NCI-H524 treated with DMSO at 0.1 percent for 48 hours (cell line): ENCODE results near the gene ATP6V1E1.
"Not testable (repeated sequence)": the region's sequence is repeated elsewhere in the genome, so short reads cannot be mapped to it uniquely, and the experiment has no call there.

Source experiments
- DNase-seq: peaks from one replicate; lab custom pipeline; 2025; lab: John Stamatoyannopoulos, UW

ATP6V1E1 gene

GRCh38 chr22:17628406-17629172, at the start of gene ATP6V1E1:
Gene ATP6V1E1 (minus strand): TSS chr22:17628749. CDS start chr22:17628635, 114 bp downstream.
- DNase-seq: peak; percentile 78

GRCh38 chr22:17675584-17675983, 47.0 kb upstream of the ATP6V1E1 start:
- DNase-seq: no peak

GRCh38 chr22:17674152-17674551, 45.6 kb upstream of the ATP6V1E1 start:
- no peak for DNase-seq

- peak; percentile 20 for DNase-seq
Measured at GRCh38 chr22:17672417-17672991, 44.0 kb upstream of the ATP6V1E1 start.

GRCh38 chr22:17671521-17672092, 43.1 kb upstream of the ATP6V1E1 start:
- DNase-seq: not testable (repeated sequence)

- DNase-seq: no peak
Measured at GRCh38 chr22:17665854-17666253, 37.3 kb upstream of the ATP6V1E1 start.

GRCh38 chr22:17665248-17665647, 36.7 kb upstream of the ATP6V1E1 start:
- DNase-seq: no peak

GRCh38 chr22:17664414-17665055, 36.0 kb upstream of the ATP6V1E1 start:
- DNase-seq: no peak

GRCh38 chr22:17656870-17657395, 28.4 kb upstream of the ATP6V1E1 start:
- no peak for DNase-seq

GRCh38 chr22:17655289-17655688, 26.7 kb upstream of the ATP6V1E1 start:
- no peak for DNase-seq

- DNase-seq: no peak
Measured at GRCh38 chr22:17648569-17648968, 20.0 kb upstream of the ATP6V1E1 start.

- DNase-seq: no peak
Measured at GRCh38 chr22:17647991-17648390, 19.4 kb upstream of the ATP6V1E1 start.

- no peak for DNase-seq
Measured at GRCh38 chr22:17647452-17647851, 18.9 kb upstream of the ATP6V1E1 start.

- not testable (repeated sequence) for DNase-seq
Measured at GRCh38 chr22:17642357-17642756, 13.8 kb upstream of the ATP6V1E1 start.

- DNase-seq: no peak
Measured at GRCh38 chr22:17641269-17641668, 12.7 kb upstream of the ATP6V1E1 start.

GRCh38 chr22:17639247-17639741, 10.7 kb upstream of the ATP6V1E1 start:
- no peak for DNase-seq

GRCh38 chr22:17638432-17639246, 10.1 kb upstream of the ATP6V1E1 start, which contains the start of gene BCL2L13:
Gene BCL2L13 (plus strand): TSS chr22:17638757. CDS start chr22:17655712, 16,955 bp downstream.
- DNase-seq: peak; percentile 70

- peak; percentile 26 for DNase-seq
Measured at GRCh38 chr22:17638182-17638431, 9.6 kb upstream of the ATP6V1E1 start.

GRCh38 chr22:17637490-17638181, 9.1 kb upstream of the ATP6V1E1 start:
- no peak for DNase-seq

GRCh38 chr22:17636850-17637249, 8.3 kb upstream of the ATP6V1E1 start:
- DNase-seq: not testable (repeated sequence)

GRCh38 chr22:17634696-17635095, 6.1 kb upstream of the ATP6V1E1 start:
- DNase-seq: no peak
